Endothelial cell of hepatic sinusoid (primary cell): Measurements from ENCODE around the gene ZFPM1.

Experiments used
- in situ Hi-C: cut with HindIII; loops from 2 replicates; pipeline ENCODE4 v1.10.0; 2017; ENCODE audit warnings: low sequenced_read_pairs

The ZFPM1 gene

GRCh38 chr16:88432174-88432573 is 20.9 kb upstream of the ZFPM1 start:
- in situ Hi-C loops, result loop anchor here (25.0 kb wide), 1 partner anchor 105 kb away; no protein-coding TSS in a partner anchor

- in situ Hi-C loops, result loop anchor here (25.0 kb wide), 1 partner anchor 105 kb away; no protein-coding TSS in a partner anchor
Observed at GRCh38 chr16:88432753-88433152, 20.3 kb upstream of the ZFPM1 start.

GRCh38 chr16:88433632-88434352 is 19.3 kb upstream of the ZFPM1 start:
- in situ Hi-C loops, result loop anchor here (25.0 kb wide), 1 partner anchor 104 kb away; no protein-coding TSS in a partner anchor

GRCh38 chr16:88434353-88434690 is 18.8 kb upstream of the ZFPM1 start:
- in situ Hi-C loops, result loop anchor here (25.0 kb wide), 1 partner anchor 103 kb away; no protein-coding TSS in a partner anchor

GRCh38 chr16:88434746-88435145 is 18.3 kb upstream of the ZFPM1 start:
- in situ Hi-C loops, result loop anchor here (25.0 kb wide), 1 partner anchor 103 kb away; no protein-coding TSS in a partner anchor

GRCh38 chr16:88435437-88436355 is 17.4 kb upstream of the ZFPM1 start:
- in situ Hi-C loops, result loop anchor here (25.0 kb wide), 1 partner anchor 102 kb away; no protein-coding TSS in a partner anchor

GRCh38 chr16:88436796-88437195 is 16.3 kb upstream of the ZFPM1 start:
- in situ Hi-C loops, result loop anchor here (25.0 kb wide), 1 partner anchor 101 kb away; no protein-coding TSS in a partner anchor

- in situ Hi-C loops, result loop anchor here (25.0 kb wide), 1 partner anchor 100 kb away; no protein-coding TSS in a partner anchor
Observed at GRCh38 chr16:88437367-88437964, 15.6 kb upstream of the ZFPM1 start.

- in situ Hi-C loops, result loop anchor here (25.0 kb wide), 1 partner anchor 99 kb away; no protein-coding TSS in a partner anchor
Observed at GRCh38 chr16:88438084-88438870, 14.8 kb upstream of the ZFPM1 start.

GRCh38 chr16:88439016-88439415 is 14.1 kb upstream of the ZFPM1 start:
- in situ Hi-C loops, result loop anchor here (25.0 kb wide), 1 partner anchor 98 kb away; no protein-coding TSS in a partner anchor

- in situ Hi-C loops, result loop anchor here (25.0 kb wide), 1 partner anchor 98 kb away; no protein-coding TSS in a partner anchor
Observed at GRCh38 chr16:88439706-88440105, 13.4 kb upstream of the ZFPM1 start.

GRCh38 chr16:88440111-88440510 is 13.0 kb upstream of the ZFPM1 start:
- in situ Hi-C loops, result loop anchor here (25.0 kb wide), 1 partner anchor 97 kb away; no protein-coding TSS in a partner anchor

GRCh38 chr16:88440686-88441405 is 12.2 kb upstream of the ZFPM1 start:
- in situ Hi-C loops, result loop anchor here (25.0 kb wide), 1 partner anchor 96 kb away; no protein-coding TSS in a partner anchor

- in situ Hi-C loops, result loop anchor here (25.0 kb wide), 1 partner anchor 96 kb away; no protein-coding TSS in a partner anchor
Observed at GRCh38 chr16:88441460-88441859, 11.6 kb upstream of the ZFPM1 start.

GRCh38 chr16:88442383-88442726 is 10.7 kb upstream of the ZFPM1 start:
- in situ Hi-C loops, result loop anchor here (25.0 kb wide), 1 partner anchor 95 kb away; no protein-coding TSS in a partner anchor

GRCh38 chr16:88442727-88443576 is 10.1 kb upstream of the ZFPM1 start:
- in situ Hi-C loops, result loop anchor here (25.0 kb wide), 1 partner anchor 94 kb away; no protein-coding TSS in a partner anchor

- in situ Hi-C loops, result loop anchor here (25.0 kb wide), 1 partner anchor 92 kb away; no protein-coding TSS in a partner anchor
Observed at GRCh38 chr16:88444826-88445582, 8.1 kb upstream of the ZFPM1 start.
